M059J (cell line): ENCODE data around the gene CNOT6. TPM values are rescaled to one million over a fixed set of nuclear protein-coding genes. Genes with fewer than 3 reads are reported as not detected.
"Not testable (repeated sequence)": the region's sequence is repeated elsewhere in the genome, so short reads cannot be mapped to it uniquely, and the experiment has no call there.

Experiments used
- DNase-seq: peaks from one replicate; pipeline ENCODE4 v3.0.0-alpha.2; 2012; ENCODE audit warnings: low read depth
- total RNA-seq: library from RNA; depleted of rRNA; stranded (reverse); fragments of >200 nt; shearing (Covaris generic); gene quantifications from 2 replicates; pipeline ENCODE4 v1.2.3, GENCODE V29; 2014; rRNA removed

Gene CNOT6
- 14.9 and 22.2 TPM in 2 replicates for total RNA-seq

DNA sequence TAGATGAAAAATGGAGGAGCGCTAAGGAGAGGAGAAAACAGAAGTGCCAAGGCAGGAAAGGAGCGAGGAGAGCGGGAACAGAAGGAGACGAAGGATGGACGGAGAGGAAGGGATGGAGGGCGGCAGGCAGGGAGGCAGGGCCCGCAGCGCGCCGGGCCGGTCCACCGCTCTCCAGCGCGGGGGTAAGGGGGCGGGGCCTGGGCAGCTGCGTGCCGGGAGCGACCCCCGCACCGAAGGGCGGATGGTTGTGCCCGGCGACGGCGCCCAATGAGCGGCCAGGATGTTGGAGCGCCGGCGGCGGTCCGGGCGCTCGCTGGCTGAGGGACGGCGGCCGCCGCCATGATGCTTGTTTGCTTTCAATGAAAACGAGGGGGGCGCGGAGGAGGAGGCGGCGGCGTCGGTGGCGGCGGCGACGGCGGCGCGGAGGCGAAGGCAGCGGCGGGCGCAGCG, at the start of gene CNOT6:
Gene CNOT6, plus strand, starts transcription at position 320 of the 450 bp plus-strand sequence. CDS start 34,898 bp downstream, outside the sequence.
- DNase-seq = peak; percentile 87

DNA sequence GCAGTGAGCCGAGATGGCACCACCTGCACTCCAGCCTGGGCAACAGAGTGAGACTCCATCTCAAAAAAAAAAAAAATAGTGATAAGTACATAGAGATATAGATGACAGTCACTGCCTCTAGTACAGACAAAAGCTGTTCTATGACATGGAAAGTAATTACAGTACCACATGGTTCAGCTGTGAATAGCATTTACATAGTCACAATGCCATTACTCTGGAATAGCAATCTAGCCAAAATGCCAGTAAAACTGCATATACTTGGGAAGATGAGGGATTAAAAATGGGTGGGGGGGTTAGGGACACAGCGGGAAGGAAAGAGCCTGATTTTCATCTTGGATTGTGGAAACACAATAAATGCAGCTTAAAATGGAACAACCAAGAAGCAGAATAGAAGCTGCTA, 39.4 kb upstream of the CNOT6 start:
- no peak for DNase-seq

DNA sequence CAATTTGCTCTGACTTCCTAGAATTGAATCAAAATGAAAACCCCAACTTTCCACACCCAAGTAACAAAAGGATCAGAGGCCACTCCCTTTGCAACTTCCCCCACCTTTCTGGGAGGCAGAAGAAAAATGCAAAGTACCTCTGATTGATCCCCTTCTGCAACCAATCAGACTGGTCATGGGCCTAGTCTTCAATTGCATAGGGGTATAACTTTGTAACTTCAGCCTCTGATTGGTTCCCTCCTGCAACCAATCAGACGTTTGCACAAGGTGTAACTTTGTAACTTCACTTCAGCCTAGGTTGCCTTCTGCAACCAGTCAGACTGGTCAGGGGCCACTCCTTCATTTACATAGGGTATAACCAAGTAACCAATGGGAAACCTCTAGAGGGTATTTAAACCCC, 38.3 kb upstream of the CNOT6 start:
- no peak for DNase-seq

DNA sequence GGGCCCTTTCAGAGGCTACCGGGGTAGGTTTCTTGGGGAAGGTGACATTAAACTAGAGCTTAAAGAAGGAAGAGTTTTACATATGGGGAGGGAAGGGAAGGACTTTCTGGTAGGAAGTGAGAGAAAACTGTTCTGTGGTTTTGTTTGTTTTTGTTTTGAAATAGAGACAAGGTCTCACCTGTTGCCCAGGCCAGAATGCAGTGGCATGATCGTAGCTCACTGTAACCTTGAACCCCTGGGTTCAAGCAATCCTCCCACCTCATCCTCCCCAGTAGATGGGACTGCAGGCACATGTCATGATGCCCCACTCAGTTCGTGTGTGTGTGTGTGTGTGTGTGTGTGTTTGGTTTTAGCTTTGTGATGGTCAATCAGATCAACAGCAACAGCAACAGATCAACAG, 37.4 kb upstream of the CNOT6 start:
- no peak for DNase-seq

DNA sequence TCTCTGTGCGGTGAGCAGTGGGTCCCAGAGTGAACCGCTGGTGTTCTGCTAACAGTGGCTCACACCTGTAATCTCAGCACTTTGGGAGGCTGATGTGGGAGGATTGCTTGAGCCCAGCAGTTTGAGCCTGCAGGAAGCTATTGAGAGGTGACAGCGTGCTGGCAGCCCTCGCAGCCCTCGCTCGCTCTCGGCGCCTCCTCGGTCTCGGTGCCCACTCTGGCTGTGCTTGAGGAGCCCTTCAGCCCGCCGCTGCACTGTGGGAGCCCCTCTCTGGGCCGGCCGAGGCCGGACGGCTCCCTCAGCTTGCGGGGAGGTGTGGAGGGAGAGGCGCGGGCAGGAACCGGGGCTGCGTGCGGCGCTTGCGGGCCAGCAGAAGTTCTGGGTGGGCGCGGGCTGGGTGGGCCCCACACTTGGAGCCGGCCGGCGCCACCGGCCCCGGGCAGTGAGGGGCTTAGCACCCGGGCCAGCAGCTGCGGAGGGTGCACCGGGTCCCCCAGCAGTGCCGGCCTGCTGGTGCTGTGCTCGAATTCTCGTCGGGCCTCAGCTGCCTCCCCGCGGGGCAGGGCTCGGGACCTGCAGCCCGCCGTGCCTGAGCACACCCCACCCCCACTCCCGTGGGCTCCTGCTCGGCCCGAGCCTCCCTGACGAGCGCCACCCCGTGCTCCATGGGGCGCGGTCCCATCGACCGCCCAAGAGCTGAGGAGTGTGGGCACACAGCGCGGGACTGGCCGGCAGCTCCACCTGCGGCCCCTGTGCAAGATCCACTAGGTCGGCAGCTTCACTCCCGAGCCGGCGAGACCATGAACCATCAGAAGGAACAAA, 35.1 kb upstream of the CNOT6 start:
- not testable (repeated sequence) for DNase-seq

DNA sequence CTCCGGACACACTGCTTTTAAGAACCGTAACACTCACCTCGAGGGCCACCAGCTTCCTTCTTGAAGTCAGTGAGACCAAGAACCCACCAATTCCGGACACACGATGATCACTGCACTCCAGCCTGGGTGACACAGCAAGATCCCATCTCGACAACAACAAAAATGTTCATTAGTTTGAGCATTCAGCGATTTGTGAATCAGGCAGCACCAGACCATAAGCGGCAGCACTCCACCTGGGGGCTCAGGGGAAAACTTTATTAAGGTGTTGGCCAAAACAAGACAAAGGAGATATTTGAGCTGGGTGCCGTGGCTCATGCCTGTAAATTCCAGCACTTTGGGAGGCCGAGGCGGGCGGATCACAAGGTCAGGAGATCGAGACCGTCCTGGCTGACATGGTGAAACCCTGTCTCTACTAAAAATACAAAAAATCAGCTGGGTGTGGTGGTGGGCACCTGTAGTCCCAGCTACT, 34.5 kb upstream of the CNOT6 start:
- DNase-seq = not testable (repeated sequence)

DNA sequence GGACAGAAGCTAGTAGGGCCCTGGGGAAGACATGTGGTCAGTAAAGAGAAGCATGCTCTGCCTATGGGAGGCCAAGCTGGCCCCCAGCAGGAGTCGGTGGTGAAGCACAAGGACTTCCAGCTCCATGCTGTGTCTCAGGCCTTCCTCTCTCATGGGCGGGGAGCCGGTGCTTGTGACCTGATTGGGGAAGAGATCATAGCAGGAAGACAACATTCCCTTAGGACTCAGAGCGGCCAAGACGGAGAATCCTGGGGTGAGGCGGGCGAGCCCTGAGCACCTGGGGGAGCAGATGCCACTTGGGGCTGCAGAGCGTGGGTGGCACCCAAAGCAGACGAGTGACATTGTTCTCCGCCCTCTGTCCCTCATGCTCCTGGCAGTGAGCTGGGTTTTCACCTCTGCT, 33.3 kb upstream of the CNOT6 start:
- DNase-seq = no peak

DNA sequence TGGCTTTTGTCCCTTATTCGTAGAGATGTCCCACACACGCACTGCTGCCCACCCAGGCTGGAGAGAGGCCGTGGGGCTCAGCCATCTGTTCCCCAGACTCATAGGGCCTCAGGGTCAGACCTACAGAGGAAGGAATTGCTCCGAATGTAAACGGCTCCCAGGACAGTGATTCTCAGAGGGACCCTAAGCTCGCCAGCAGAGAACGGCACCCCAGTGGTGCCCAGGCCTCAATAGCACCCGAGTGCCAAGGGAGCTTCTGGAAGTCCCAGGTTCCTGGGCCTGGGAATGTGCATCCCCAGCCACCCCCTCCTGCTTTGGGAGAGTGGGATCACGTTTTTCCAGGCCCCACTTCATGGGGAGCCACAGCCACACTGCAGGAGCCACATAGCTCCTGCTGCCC, 32.9 kb upstream of the CNOT6 start:
- no peak for DNase-seq

DNA sequence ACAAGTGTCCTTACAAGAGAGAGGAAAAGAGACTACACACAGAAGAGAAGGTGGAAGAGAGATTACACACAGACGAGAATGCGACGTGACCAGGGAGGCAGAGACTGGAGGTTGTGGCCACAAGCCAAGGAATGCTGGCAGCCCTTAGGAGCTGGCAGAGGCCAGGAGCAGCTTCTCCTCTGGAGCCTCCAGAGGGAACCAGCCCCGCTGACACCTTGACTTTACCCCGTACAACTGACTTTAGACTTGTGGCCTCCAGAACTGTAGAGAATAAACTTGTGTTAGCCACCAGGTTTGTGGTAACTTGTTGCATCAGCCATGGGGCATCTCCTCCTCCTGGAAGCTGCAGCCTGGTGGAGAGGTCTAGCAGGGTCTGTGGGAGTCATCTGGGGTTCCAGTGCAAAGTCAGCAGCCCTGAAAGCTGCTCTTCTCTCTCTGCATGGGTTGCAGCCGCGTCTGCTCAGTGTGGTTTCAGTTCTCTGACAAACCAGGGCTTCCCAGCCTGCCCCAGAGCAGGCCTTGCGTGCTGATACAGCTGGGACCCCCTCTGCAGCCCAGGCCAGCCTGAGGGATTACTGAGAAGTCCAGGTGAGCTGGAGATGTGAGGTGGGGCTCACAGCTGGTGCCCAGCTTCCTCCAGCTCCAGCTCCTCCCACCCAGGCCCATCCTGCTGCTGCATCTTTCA, 30.8 kb upstream of the CNOT6 start:
- no peak for DNase-seq

DNA sequence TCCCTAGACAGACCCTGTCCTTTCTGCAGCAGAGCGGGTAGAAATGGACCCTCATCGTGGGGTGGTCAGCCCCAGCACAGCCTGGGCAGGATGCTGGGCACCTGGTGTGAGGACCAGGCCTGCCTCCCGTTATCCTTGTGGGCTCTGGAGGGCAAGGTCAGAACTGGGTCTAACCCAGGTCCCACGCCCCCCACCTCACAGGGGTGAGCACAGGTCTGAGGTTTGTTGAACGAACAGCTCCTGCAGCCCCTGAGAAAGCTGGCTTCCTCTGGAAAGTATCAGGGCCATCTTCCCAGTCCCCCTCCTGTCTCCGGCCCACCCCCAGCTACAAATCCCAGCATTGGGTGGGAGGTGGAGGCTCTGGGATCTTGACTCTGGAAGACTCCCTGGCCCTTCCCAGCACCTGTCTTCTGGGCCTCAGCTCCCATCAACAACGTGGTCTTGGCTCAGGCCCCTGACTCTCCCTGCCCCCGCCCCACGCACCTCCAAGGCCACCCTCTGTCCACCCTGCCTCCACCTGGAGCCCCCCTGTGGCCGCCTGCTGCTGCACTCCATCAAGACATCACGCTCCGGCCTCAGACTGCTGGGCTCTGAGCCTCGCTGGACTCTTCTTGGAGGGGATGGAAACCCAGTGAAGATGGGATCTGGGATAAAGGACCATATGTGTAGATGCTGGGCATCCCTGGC, 30.1 kb upstream of the CNOT6 start:
- DNase-seq = no peak

DNA sequence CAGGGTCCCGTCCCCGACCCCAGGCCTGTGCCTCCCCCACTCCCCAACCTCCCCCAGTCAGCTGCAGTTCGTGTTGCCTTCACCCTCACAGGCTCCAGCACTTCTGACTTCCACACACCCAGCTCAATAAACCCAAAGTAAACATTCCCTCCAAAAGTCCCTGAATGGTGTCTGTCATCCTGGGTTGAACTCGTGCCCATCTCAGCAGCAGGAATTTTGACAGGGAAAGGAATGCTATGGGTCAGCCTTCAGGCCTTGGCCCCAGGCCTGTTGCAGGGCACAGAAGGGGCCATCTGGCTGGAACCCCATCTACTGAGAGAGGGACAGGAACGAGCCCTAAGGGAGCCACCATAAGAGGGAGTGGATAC, 29.6 kb upstream of the CNOT6 start:
- DNase-seq = no peak

DNA sequence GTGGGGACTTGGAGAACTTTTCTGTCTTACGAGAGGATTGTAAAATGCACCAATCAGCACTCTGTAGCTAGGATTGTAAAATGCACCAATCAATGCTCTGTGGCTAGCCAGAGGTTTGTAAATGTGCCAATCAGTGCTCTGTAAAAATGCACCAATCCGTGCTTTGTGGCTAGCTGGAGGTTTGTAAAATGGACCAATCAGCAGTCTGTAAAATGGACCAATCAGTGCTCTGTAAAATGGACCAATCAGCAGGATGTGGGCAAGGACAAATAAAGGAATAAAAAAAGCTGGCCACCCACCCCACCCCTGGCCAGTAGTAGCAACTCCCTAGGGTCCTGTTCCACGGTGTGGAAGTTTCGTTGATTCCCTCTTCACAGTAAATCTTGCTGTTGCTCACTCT, 29.1 kb upstream of the CNOT6 start:
- DNase-seq = not testable (repeated sequence)

DNA sequence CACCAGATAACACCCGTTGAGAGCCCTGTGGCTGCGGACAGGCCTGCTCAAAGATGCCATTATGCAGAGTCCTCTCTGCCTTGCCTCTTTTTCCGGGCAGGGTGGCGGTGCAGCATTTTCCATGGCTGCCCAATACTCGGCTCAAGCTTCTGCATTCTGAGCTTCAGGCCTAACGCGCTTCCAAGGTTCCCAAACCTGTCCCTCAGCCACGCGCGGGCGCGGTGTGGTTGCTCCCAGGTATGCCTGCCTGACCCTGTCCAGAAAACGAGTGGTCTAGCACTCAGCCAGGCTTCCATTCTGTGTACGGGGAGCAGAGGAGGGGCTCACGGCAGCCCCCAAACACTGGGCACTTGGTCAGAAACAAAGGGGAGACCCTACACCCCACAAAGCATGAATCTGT, 27.9 kb upstream of the CNOT6 start:
- no peak for DNase-seq

DNA sequence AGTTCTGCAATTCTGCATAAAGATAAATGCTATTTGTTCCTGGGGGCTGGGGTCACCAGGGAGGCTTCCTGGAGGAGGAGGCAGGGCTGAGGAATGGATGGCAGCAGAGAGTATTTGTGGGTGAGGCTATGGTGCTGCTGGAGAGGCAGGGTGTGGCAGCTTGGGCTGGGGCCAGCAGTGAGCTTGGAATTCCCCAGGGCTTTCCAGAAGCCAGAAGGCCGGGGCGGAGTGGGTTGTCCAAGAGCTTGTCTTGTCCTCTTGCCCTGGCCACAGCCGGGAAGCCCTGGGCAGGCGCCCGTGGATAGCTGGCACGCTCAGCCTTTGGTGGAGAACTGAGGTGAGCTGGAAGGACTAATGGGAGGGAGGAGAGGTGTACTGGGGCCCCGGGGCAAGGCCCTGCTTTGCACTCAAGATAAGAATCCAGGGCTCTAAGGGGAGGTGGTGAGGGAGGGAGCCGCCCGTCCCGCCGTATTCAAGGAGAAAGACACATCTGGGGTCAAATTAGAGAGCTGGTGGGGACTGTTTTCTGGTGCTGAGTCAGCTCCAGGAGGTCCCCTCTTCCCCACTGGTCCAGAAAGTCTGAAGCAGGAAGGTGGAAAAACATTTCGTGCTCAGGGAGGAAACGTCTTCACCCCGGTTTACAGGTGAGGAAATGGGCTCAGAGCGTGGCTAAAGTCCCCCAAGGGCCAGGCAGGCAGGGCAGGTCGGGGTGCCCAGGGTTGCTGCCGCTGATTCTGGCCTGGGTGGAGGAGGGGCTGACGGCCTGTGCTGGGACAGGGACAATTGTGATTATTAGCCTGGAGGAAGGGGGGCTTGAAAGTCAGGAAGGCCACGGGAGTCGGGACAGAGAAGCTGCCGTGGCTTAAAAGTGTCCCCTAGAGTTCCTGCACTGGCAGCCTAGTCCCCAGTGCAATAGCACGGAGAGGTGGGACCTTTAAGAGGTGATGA, 26.9 kb upstream of the CNOT6 start:
- peak; percentile 52 for DNase-seq

DNA sequence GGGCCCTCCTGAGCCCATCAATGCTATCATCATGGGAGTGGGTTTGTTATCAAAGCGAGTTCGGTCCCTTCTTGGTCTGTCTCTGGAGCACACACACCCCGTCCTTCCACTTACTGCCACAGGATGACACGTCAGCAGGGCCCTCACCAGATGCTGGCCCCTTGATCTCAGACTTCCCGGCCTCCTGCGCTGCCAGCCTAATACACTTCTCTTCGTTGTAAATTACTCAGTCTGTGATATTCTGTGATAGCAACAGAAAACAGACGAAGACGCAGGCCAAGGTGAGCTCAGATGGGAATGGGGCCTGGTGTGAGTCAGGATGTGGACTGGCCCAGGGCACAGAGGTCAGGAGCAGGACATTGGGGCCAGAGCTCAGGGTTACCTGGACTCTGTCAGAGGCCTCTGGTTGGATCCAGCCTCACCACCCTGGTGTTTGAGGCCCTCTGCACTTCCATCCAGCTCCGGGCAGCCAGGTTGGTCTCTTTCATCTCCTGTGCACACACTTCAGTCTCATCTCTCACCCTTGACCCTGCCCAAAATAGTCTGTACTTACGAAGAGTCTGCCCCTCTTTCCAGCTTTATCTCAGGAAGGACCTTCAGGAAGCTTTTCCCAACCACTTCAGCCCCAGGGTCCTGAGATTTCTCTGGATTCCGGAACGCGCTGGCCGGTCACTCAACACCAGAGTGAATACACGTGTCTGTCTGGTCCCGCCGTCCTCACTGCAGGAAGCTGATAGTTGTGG, 26.0 kb upstream of the CNOT6 start:
- DNase-seq = no peak

DNA sequence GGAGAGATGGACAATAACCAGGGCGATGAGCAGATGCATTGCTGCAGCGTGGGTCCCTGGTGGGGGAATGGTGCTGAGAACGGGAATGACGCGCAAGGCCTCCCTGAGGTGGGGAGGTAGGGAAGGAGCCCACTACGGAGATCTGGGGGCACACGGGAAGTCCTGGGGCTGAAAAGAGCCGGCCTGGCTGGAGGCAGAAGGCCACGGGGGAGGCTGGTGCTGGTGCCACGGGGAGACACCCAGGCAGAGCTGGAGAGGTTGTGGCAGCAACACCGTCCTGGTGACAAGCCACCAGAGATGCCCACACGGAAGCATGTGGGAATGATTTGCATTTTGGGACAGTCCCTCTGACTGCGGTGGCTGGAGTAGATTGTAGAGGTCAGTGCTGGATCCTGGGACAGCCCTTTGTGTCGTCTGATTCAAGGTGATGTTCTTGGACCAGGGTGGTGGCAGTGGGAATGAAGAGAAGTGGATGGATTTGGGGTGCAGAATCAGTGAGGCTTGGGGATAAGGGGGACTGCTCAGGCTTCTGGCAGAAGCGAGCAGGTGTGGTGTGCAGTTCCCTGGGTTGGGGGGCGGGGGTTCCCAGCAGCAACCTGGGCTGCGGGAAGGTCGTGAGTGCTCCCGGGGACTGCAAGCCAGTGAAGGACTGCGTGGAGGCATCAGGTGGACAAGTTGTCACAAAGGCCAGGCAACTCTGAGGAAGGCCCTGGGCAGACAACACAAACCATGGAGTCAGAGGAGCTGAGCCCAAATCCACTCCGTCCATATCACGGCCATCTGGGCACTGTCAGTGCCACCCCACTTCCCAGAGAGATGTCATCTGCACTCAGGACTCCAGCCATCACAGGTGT, 25.2 kb upstream of the CNOT6 start:
- no peak for DNase-seq

DNA sequence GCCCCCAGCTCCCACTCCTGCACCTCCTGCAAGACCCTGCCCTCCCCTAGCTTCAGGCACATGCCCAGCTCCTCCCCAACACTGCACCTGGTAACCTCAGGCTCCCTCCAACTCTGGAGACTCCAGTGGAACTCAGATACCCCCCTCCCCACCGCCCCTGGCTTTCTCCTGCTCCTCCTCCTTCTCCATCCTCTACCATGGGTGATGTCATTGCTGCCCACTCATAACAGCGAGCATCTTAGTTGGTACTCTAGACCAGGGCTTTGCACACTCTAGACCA, 24.7 kb upstream of the CNOT6 start:
- DNase-seq = no peak

DNA sequence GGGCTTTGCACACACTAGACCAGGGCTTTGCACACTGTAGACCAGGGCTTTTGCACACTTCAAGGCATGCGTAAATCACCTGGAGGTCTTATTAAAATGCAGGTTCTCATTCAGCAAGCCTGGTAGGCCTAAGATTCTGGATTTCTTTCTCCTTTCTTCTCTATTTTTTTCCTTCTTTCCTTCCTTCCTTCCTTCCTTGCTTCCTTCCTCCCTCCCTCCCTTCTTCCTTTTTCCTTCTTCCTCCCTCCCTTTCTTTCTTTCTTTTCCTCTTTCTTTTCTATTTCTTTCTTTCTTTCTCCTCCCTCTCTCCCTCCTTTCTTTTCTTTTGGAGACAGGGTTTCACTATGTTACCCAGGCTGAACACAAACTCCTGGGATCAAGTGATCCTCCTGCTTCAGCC, 24.3 kb upstream of the CNOT6 start:
- DNase-seq = no peak

DNA sequence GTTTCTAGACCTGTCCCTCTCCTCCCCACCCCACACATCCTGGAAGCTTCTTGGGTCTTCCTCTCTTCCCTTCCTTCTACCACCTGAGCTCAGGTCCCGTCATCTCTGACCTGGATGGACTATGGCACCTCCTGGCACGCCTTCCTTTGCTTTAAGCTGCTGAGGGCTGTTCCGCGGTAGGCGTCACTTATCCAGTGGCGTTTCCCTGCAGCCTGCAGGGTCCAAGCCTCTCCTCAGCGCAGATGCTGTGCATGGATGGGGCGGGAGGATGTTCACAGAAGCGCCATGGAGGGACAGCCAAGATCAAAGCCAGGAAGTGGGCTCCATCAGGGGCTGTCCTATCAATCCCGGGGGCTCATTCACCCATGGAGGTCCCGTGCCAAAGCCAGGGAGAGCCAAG, 23.8 kb upstream of the CNOT6 start:
- no peak for DNase-seq
